Progenitor cell of endocrine pancreas (in vitro differentiated cells): Measurements from ENCODE around the gene FLNC. TPM values are rescaled to one million over a fixed set of nuclear protein-coding genes. Genes with fewer than 3 reads are reported as not detected.
A peak's percentile ranks its signal among the peaks of the same experiment; 100 is the strongest.

ENCODE experiments used
- DNase-seq: peaks from one replicate; pipeline ENCODE4 v3.0.0; 2021; ENCODE audit warnings: low spot score; ENCODE audit not compliant: unreplicated experiment
- H3K27ac Mint-ChIP-seq: 2 replicates; pipeline ENCODE4 v1.8.0; 2021; ENCODE audit warnings: mild to moderate bottlenecking, moderate library complexity, mixed read lengths
- H3K27me3 Mint-ChIP-seq: 2 replicates; pipeline ENCODE4 v1.8.0; 2021; ENCODE audit warnings: mixed read lengths
- H3K36me3 Mint-ChIP-seq: 2 replicates; pipeline ENCODE4 v1.8.0; 2022; ENCODE audit warnings: mixed read lengths; ENCODE audit not compliant: insufficient read depth
- H3K4me1 Mint-ChIP-seq: 2 replicates; pipeline ENCODE4 v1.8.0; 2021; ENCODE audit warnings: low read depth, mixed read lengths
- H3K4me3 Mint-ChIP-seq: 2 replicates; pipeline ENCODE4 v1.8.0; 2021; ENCODE audit warnings: low read depth, mild to moderate bottlenecking, moderate library complexity, mixed read lengths
- H3K9me3 Mint-ChIP-seq: 2 replicates; pipeline ENCODE4 v1.8.0; 2021; ENCODE audit warnings: low read depth, mixed read lengths
- CTCF ChIP-seq: fragments of 200-600 bp; sonication (generic); IDR thresholded peaks from one replicate; pipeline ENCODE4 v1.5.0; 2021; ENCODE audit warnings: antibody characterized with exemption, mild to moderate bottlenecking; ENCODE audit not compliant: unreplicated experiment
- total RNA-seq: library from RNA; stranded (reverse); gene quantifications from 2 replicates; pipeline ENCODE4 v1.2.1, GENCODE V29; 2021

Gene FLNC
- total RNA-seq, 1 donor from 2014 or later: 6.9 TPM

GRCh38 chr7:128815289-128815942 lies 14.8 kb upstream of the FLNC start:
- Mint-ChIP-seq H3K27ac (peak overlapping the region; percentile 35), H3K9me3 (no peaks in the 10 kb centered on the region), H3K27me3 (no peaks in the 10 kb centered on the region), H3K4me3 (no peak overlapping the region), H3K4me1 (peaks cover 3% of the 10 kb centered on the region), H3K36me3 (peaks cover 4% of the 10 kb centered on the region)
- no peak for TF ChIP-seq CTCF
- no peak for DNase-seq

GRCh38 chr7:128818694-128819093 lies 11.5 kb upstream of the FLNC start:
- Mint-ChIP-seq H3K27me3 (no peaks in the 10 kb centered on the region), H3K27ac (no peak overlapping the region), H3K4me3 (no peak overlapping the region), H3K9me3 (no peaks in the 10 kb centered on the region), H3K36me3 (peaks cover 4% of the 10 kb centered on the region), H3K4me1 (peaks cover 3% of the 10 kb centered on the region)
- TF ChIP-seq CTCF: no peak
- no peak for DNase-seq

GRCh38 chr7:128821724-128822123 lies 8.5 kb upstream of the FLNC start:
- no peak overlapping the region for H3K27ac Mint-ChIP-seq
- H3K27me3 Mint-ChIP-seq: no peaks in the 10 kb centered on the region
- TF ChIP-seq CTCF: no peak
- H3K4me3 Mint-ChIP-seq: no peak overlapping the region
- no peak for DNase-seq
- no peaks in the 10 kb centered on the region for H3K36me3 Mint-ChIP-seq
- no peaks in the 10 kb centered on the region for H3K9me3 Mint-ChIP-seq
- no peaks in the 10 kb centered on the region for H3K4me1 Mint-ChIP-seq

- no peak overlapping the region for H3K4me3 Mint-ChIP-seq
- DNase-seq: no peak
- peaks cover 11% of the 10 kb centered on the region for H3K4me1 Mint-ChIP-seq
- no peak for TF ChIP-seq CTCF
- no peak overlapping the region for H3K27ac Mint-ChIP-seq
- H3K36me3 Mint-ChIP-seq: no peaks in the 10 kb centered on the region
- no peaks in the 10 kb centered on the region for H3K9me3 Mint-ChIP-seq
- H3K27me3 Mint-ChIP-seq: peaks cover 32% of the 10 kb centered on the region
These were observed 3.7 kb upstream of the FLNC start for GRCh38 chr7:128826512-128826911.

GRCh38 chr7:128826916-128827247 lies 3.3 kb upstream of the FLNC start:
- H3K27me3 Mint-ChIP-seq: peaks cover 35% of the 10 kb centered on the region
- no peak for DNase-seq
- no peaks in the 10 kb centered on the region for H3K36me3 Mint-ChIP-seq
- H3K4me3 Mint-ChIP-seq: no peak overlapping the region
- no peak for TF ChIP-seq CTCF
- H3K4me1 Mint-ChIP-seq: peaks cover 13% of the 10 kb centered on the region
- H3K9me3 Mint-ChIP-seq: no peaks in the 10 kb centered on the region
- H3K27ac Mint-ChIP-seq: no peak overlapping the region
